Body of pancreas (tissue), 4 donors: Measurements from ENCODE around the gene KIR2DL4. TPM values are rescaled to one million over a fixed set of nuclear protein-coding genes. Genes with fewer than 3 reads are reported as not detected.
"Not testable (repeated sequence)": the region's sequence is repeated elsewhere in the genome, so short reads cannot be mapped to it uniquely, and the experiment has no call there.

Source experiments
- ATAC-seq: fragments of 150-250 bp; one replicate; pipeline ENCODE4 v1.9.1; 2016
- DNase-seq, 4 donors: peaks; one replicate each; pipeline ENCODE4 v3.0.0-alpha.2; 2019
- H3K27ac ChIP-seq, 4 donors: fragments of 200-600 bp; sonication (generic); 1 replicate in 3 of 4; 2 replicates in 1 of 4; pipeline versions ENCODE4 v1.5.1 to v1.6.1; 2016 to 2019; ENCODE audit warnings: mild to moderate bottlenecking in 1 of 4, mixed read lengths in 1 of 4, moderate library complexity in 1 of 4
- H3K27me3 ChIP-seq, 2 donors: fragments of 200-600 bp; sonication (generic); one replicate each; pipeline ENCODE4 v1.6.0; 2016; ENCODE audit warnings: mild to moderate bottlenecking in 1 of 2
- H3K36me3 ChIP-seq, 2 donors: fragments of 200-600 bp; sonication (generic); replicated peaks in 1 of 2; 2 replicates each; pipeline ENCODE4 v1.5.1; 2016; ENCODE audit warnings: low read depth in 2 of 2; ENCODE audit not compliant: insufficient read depth in 1 of 2
- H3K4me1 ChIP-seq: fragments of 200-600 bp; sonication (generic); one replicate; pipeline ENCODE4 v1.6.0; 2016
- H3K4me3 ChIP-seq, 2 donors: fragments of 200-600 bp; sonication (generic); 1 replicate in 1 of 2; 2 replicates in 1 of 2; pipeline ENCODE4 v1.5.1; 2016 to 2019
- H3K9me3 ChIP-seq, 3 donors: fragments of 200-600 bp; sonication (generic); 1 replicate in 2 of 3; 2 replicates in 1 of 3; pipeline ENCODE4 v1.5.1; 2016
- CTCF ChIP-seq, 7 experiments: fragments of 450-650 bp in 4 of 7; fragments of 200-600 bp in 3 of 7; sonication (generic) in 3 of 7; IDR thresholded peaks; one replicate each; pipeline ENCODE4 v1.5.1; 2016 to 2019; ENCODE audit warnings: antibody characterized with exemption in 7 of 7
- POLR2A ChIP-seq, 3 donors: fragments of 450-650 bp; IDR thresholded peaks; one replicate each; pipeline ENCODE4 v1.6.1; 2016; ENCODE audit warnings: antibody characterized with exemption in 3 of 3, mild to moderate bottlenecking in 2 of 3
- WGBS, 2 donors: methylation state at CpG; one replicate each; pipeline ENCODE4 v1.1.5; 2017; 5-methylcytosine and 5-hydroxymethylcytosine counted together
- intact Hi-C: fragments of 100-400 bp; cut with DNase I; formaldehyde crosslinking; loops from one replicate; pipeline ENCODE4 v1.15.1; 2023
- total RNA-seq, 2 donors: library from RNA; depleted of rRNA; stranded (reverse); fragments of >200 nt; gene quantifications; one replicate each; pipeline ENCODE4 v1.1.0, GENCODE V29; 2016

KIR2DL4 gene
- total RNA-seq, 2 donors from 2014 or later: not detected

DNA sequence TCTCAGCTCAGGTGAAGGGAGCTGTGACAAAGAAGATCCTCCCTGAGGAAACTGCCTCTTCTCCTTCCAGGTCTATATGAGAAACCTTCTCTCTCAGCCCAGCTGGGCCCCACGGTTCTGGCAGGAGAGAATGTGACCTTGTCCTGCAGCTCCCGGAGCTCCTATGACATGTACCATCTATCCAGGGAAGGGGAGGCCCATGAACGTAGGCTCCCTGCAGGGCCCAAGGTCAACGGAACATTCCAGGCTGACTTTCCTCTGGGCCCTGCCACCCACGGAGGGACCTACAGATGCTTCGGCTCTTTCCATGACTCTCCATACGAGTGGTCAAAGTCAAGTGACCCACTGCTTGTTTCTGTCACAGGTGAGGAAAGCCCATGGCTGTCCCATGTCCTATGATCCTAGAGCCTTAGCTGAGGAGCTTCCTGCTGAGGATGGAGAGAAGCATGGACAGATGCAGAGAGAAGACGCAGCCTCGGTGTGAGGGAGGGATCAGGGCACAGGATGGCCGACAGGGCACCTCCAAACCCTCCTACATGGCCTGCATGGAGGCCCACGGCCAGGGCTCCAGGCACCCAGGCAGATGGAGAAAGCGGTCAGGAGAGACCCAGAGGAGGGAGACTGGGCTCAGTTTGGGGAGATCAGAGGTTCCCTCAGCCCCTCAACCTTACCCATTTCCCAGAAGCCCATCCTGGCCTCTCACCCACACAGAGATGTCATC is 28.2 kb upstream of the KIR2DL4 start:
- not testable (repeated sequence) for DNase-seq, H3K27me3 ChIP-seq, H3K9me3 ChIP-seq, H3K4me1 ChIP-seq, H3K4me3 ChIP-seq, ATAC-seq, H3K27ac ChIP-seq, H3K36me3 ChIP-seq
- WGBS, 2 donors: 48 to 61% methylated on average over 12 of the region's 12 CpGs
- intact Hi-C loops: loop anchor here (10.0 kb wide), 1 partner anchor 80 kb away; the partner anchor contains the start of gene KIR3DL2

GRCh38 chr19:54775830-54776229 is 27.6 kb upstream of the KIR2DL4 start:
- WGBS, 2 donors: 60 to 72% methylated on average over 8 of the region's 8 CpGs

DNA sequence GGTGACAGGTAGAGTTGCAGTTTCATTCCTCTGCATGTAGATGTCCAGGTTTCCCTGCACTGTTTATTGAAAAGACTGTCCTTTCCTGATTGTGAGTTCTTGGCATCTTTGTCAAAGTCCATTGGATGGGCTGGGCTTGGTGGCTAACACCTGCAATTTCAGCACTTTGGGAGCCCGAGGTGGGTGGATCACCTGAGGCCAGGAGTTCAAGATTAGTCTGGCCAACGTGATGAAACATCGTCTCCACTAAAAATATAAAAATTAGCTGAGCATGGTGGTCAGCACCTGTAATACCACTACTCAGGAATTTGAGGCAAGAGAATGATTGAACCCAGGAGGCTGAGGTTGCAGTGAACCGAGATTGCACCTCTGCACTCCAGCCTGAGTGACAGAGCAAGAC is 25.6 kb upstream of the KIR2DL4 start:
- ATAC-seq, DNase-seq: not testable (repeated sequence)

More at GRCh38 chr19:54775830-54776229, 27.6 kb upstream of the KIR2DL4 start:
- H3K9me3 ChIP-seq, H3K27me3 ChIP-seq, H3K27ac ChIP-seq, ATAC-seq, DNase-seq, H3K4me1 ChIP-seq, H3K4me3 ChIP-seq, H3K36me3 ChIP-seq: not testable (repeated sequence)
- intact Hi-C loops: loop anchor here (10.0 kb wide), 1 partner anchor 79 kb away; the partner anchor contains the start of gene KIR3DL2

GRCh38 chr19:54778896-54779295 is 24.5 kb upstream of the KIR2DL4 start:
- DNase-seq, ATAC-seq, H3K27ac ChIP-seq, H3K4me3 ChIP-seq, H3K36me3 ChIP-seq, H3K4me1 ChIP-seq, H3K27me3 ChIP-seq, H3K9me3 ChIP-seq: not testable (repeated sequence)
- WGBS, 2 donors: 53 to 56% methylated on average over 7 of the region's 7 CpGs
- intact Hi-C loops: loop anchor here (10.0 kb wide), 1 partner anchor 76 kb away; the partner anchor contains the start of gene KIR3DL2

More for the DNA sequence above, 25.6 kb upstream of the KIR2DL4 start:
- 26 to 42% methylated on average over 4 of the region's 4 CpGs for whole genome bisulfite sequencing, 2 donors
- intact Hi-C loops: loop anchor here (10.0 kb wide), 1 partner anchor 77 kb away; the partner anchor contains the start of gene KIR3DL2
- not testable (repeated sequence) for H3K36me3 ChIP-seq, H3K27ac ChIP-seq, H3K4me1 ChIP-seq, H3K27me3 ChIP-seq, H3K4me3 ChIP-seq, H3K9me3 ChIP-seq

GRCh38 chr19:54782916-54783315 is 20.5 kb upstream of the KIR2DL4 start:
- H3K9me3 ChIP-seq, H3K36me3 ChIP-seq, H3K27me3 ChIP-seq, H3K4me3 ChIP-seq, intact Hi-C loops, H3K27ac ChIP-seq, H3K4me1 ChIP-seq, DNase-seq, ATAC-seq: not testable (repeated sequence)
- WGBS, 2 donors: 64 to 67% methylated on average over 3 of the region's 4 CpGs

DNA sequence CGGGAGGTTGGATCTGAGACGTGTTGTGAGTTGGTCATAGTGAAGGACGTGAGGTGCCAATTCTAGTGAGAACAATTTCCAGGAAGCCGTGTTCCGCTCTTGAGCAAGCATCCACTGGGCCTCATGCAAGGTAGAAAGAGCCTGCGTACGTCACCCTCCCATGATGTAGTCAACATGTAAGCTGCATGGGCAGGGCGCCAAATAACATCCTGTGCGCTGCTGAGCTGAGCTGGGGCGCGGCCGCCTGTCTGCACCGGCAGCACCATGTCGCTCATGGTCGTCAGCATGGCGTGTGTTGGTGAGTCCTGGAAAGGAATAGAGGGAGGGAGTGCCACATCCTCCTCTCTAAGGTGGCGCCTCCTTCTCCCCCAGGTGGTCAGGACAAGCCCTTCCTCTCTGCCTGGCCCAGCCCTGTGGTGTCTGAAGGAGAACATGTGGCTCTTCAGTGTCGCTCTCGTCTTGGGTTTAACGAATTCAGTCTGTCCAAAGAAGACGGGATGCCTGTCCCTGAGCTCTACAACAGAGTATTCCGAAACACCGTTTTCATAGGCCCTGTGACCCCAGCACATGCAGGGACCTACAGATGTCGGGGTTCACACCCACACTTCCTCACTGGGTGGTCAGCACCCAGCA is 17.2 kb upstream of the KIR2DL4 start:
- H3K9me3 ChIP-seq, H3K27me3 ChIP-seq, H3K27ac ChIP-seq, H3K4me1 ChIP-seq, H3K36me3 ChIP-seq, H3K4me3 ChIP-seq, intact Hi-C loops, DNase-seq, ATAC-seq: not testable (repeated sequence)
- WGBS, 2 donors: 69 to 73% methylated on average over 23 to 24 of the region's 24 CpGs

- H3K36me3 ChIP-seq, intact Hi-C loops, H3K27me3 ChIP-seq, H3K9me3 ChIP-seq, DNase-seq, H3K4me3 ChIP-seq, ATAC-seq, H3K4me1 ChIP-seq, H3K27ac ChIP-seq: not testable (repeated sequence)
- 57 to 75% methylated on average over 6 of the region's 6 CpGs for WGBS, 2 donors
Measured at GRCh38 chr19:54788154-54788553, 15.3 kb upstream of the KIR2DL4 start.

DNA sequence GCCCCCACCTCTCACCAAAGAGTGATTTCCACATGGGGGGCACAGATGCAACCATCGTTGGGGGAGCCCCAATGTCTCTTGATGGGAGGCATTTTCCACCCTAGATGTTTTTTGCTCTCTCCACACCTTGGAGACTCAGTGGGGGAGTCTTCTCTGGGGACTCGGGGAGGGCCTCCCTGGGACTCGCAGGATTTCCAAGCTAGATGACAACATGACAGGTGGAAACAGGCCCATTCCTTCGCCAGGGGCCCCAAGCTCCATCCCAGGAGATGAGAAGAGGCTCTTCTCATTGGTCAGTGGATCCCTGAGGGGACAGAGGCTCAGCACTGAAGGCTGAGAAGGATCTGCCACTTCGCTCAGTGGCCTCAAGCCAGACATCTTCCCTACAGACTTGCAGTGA is 12.7 kb upstream of the KIR2DL4 start:
- TF ChIP-seq CTCF (IDR thresholded peaks at IDR 0.05): no peak
- TF ChIP-seq POLR2A (IDR thresholded peaks at IDR 0.05): no peak
- intact Hi-C loops: no loop called here
- Histone ChIP-seq H3K9me3 (no peaks in the 10 kb centered on the region), H3K27me3 (no peaks in the 10 kb centered on the region), H3K27ac (no peak overlapping the region), H3K36me3 (no peaks in the 10 kb centered on the region), H3K4me3 (no peak overlapping the region), H3K4me1 (no peaks in the 10 kb centered on the region)
- WGBS, 2 donors: 50 to 67% methylated on average over 2 to 5 of the region's 5 CpGs
- DNase-seq: no peak
- ATAC-seq: no peak
